Retinal pigment epithelial cell (primary cell): Measurements from ENCODE around the gene CCNQ.

Source experiments
- DNase-seq: peaks from one replicate; pipeline ENCODE4 v3.0.0-alpha.2; 2010; ENCODE audit warnings: low read depth
- H3K4me3 ChIP-seq: 2 replicates; pipeline ENCODE4 v1.5.1; 2011; ENCODE audit warnings: mild to moderate bottlenecking, low read length, control low read depth, moderate library complexity
- TF ChIP-seq, protein P1 (sequence below): conservative IDR thresholded peaks from 2 replicates; pipeline ENCODE4 v1.5.1; 2011; ENCODE audit warnings: low read depth, low read length, control low read depth, inconsistent platforms

The CCNQ gene

DNA sequence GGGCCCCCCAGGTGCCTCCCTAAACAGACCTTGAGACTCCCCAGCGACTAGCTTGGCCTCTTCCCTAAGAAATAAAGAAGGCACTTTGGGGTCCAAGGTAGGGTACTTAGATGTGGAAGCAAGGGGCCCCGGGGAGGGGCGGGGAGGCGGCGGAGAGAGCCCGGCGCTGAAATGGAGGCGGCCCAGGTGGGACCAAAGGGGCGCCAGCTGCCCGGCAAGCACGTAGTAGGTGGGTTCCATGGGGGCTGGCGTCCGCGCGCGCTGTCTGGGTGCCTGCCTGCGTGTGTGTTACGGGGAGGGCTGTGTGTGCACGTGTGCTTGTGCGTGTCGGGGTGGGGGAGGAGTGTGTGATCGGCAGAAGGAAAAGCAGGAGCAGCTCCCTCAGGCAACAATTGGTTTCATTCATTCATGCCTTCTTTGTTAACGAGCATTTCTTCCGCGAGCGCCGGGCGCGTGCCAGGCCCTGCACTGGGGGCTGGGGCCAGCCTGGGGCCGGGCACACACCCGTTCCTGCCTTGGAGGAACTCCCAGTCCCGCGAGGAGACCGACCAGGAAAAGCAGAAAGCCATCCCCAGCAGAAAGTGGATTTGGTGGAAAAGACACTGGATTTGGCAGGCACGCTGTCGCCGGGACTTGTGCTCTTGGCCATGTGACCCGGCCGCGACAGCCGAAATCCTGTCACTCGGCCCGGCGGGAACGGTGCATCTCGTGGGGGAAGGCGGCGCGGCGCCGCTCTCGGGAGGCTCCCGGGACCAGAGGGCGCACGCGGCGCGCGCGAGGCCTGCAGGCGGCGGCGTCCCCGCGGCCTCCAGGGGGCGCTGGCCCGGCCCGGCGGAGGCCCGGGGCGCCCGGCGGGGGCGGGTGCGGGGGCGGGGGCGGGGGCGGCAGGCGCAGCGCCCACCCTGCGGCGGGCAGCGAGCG, 44.8 kb upstream of the CCNQ start:
- DNase-seq, result no peak
- TF ChIP-seq, protein P1, sequence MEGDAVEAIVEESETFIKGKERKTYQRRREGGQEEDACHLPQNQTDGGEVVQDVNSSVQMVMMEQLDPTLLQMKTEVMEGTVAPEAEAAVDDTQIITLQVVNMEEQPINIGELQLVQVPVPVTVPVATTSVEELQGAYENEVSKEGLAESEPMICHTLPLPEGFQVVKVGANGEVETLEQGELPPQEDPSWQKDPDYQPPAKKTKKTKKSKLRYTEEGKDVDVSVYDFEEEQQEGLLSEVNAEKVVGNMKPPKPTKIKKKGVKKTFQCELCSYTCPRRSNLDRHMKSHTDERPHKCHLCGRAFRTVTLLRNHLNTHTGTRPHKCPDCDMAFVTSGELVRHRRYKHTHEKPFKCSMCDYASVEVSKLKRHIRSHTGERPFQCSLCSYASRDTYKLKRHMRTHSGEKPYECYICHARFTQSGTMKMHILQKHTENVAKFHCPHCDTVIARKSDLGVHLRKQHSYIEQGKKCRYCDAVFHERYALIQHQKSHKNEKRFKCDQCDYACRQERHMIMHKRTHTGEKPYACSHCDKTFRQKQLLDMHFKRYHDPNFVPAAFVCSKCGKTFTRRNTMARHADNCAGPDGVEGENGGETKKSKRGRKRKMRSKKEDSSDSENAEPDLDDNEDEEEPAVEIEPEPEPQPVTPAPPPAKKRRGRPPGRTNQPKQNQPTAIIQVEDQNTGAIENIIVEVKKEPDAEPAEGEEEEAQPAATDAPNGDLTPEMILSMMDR, result no peak
- H3K4me3 ChIP-seq, result no peak overlapping the region

- DNase-seq, result no peak
- TF ChIP-seq, protein P1, result no peak
- no peak overlapping the region for H3K4me3 ChIP-seq
These were observed 43.9 kb upstream of the CCNQ start for GRCh38 chrX:153642655-153643430.

- no peak for DNase-seq
- H3K4me3 ChIP-seq, result no peak overlapping the region
- TF ChIP-seq, protein P1, result no peak
These were observed 43.2 kb upstream of the CCNQ start for GRCh38 chrX:153642051-153642654.

- TF ChIP-seq, protein P1, result no peak
- H3K4me3 ChIP-seq, result no peak overlapping the region
- no peak for DNase-seq
These were observed 42.7 kb upstream of the CCNQ start for GRCh38 chrX:153641627-153642026.

DNA sequence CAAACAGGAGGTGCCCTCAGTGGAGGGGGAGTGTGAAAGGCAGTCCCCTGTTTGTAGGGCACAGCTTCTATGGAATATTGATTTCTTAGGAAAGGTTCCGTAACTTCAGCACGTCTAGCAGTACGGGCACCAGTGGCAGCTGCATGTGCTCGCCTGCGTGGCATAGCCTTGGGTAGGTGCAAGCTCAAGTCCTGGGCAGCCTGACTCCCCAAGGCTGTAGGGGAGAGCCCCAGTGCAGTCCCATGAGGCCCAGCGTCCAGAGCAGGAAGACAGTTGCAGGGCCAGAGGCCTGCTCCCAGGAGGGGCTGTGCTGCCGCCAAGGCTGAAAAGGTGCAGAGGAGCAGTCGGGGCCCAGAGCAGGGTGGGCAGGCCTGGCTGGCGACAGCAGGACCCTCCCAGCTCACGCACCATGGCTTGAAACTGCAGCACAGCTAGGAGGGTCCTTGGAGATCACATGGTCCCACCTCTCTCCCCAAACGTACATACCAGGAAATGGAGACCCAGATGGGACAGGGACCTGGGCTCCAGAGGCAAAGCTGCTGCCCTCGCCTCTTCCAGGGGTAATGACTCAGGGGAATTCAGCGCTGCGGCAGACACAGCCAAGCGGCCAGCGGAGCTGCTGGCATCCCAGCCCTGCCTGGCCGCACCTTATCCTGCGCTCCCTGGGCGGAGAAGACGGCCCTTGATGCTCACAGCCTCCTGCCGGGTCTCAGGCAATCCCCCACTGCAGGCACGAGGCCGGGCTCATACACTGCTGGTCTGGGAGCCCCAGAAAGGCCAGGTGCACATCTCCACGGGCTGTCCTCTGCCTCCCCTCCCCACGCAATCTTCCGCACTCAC, 42.0 kb upstream of the CCNQ start:
- TF ChIP-seq, protein P1, result no peak
- H3K4me3 ChIP-seq, result no peak overlapping the region
- DNase-seq, result no peak

GRCh38 chrX:153640045-153640686, 41.2 kb upstream of the CCNQ start:
- TF ChIP-seq, protein P1, result no peak
- H3K4me3 ChIP-seq, result no peak overlapping the region
- DNase-seq, result no peak
